Measurements from ENCODE around the gene PERM1.

- TF ChIP-seq POLR2A (IDR thresholded peaks at IDR 0.05; ENCODE audit: low read length) (no peak), GATA1 (IDR thresholded peaks at IDR 0.05; ENCODE audit: low read depth, low read length) (no peak)
These were observed 17.9 kb upstream of the PERM1 start, which contains the start of gene HES4 for GRCh38 chr1:999725-1000356.

Data from erythroblast (primary cell).